Measurements from ENCODE around the gene FYB1.
A peak's percentile ranks its signal among the peaks of the same experiment; 100 is the strongest.

Gene FYB1

GRCh38 chr5:39106322-39106721 is 113.0 kb downstream of the FYB1 start:
- Mint-ChIP-seq H3K36me3 (ENCODE audit: low read depth) (no peaks in the 10 kb centered on the region), H3K4me1 (no peaks in the 10 kb centered on the region)
- TF ChIP-seq CTCF (IDR thresholded peaks at IDR 0.05; ENCODE audit: unreplicated experiment in 3 of 3): peak; percentile 15 to 37 (median 16)

GRCh38 chr5:39104221-39104620 is 115.1 kb downstream of the FYB1 start:
- no peak for TF ChIP-seq CTCF (IDR thresholded peaks at IDR 0.05; ENCODE audit: unreplicated experiment in 3 of 3)
- Mint-ChIP-seq H3K4me1 (no peaks in the 10 kb centered on the region), H3K9me3 (no peaks in the 10 kb centered on the region), H3K27me3 (ENCODE audit: low read depth) (no peaks in the 10 kb centered on the region), H3K36me3 (ENCODE audit: low read depth) (no peaks in the 10 kb centered on the region), H3K27ac (no peak overlapping the region), H3K4me3 (no peak overlapping the region)

More at GRCh38 chr5:39106322-39106721, 113.0 kb downstream of the FYB1 start:
- Mint-ChIP-seq H3K27ac (no peak overlapping the region), H3K9me3 (no peaks in the 10 kb centered on the region), H3K4me3 (no peak overlapping the region), H3K27me3 (ENCODE audit: low read depth) (peaks cover 4% of the 10 kb centered on the region)

- no peaks in the 10 kb centered on the region for H3K4me1 Mint-ChIP-seq
- no peaks in the 10 kb centered on the region for H3K9me3 Mint-ChIP-seq
- H3K4me3 Mint-ChIP-seq: no peak overlapping the region
- no peaks in the 10 kb centered on the region for H3K36me3 Mint-ChIP-seq (ENCODE audit: low read depth)
- H3K27ac Mint-ChIP-seq: no peak overlapping the region
- TF ChIP-seq CTCF (IDR thresholded peaks at IDR 0.05; ENCODE audit: unreplicated experiment in 3 of 3): no peak
- H3K27me3 Mint-ChIP-seq (ENCODE audit: low read depth): no peaks in the 10 kb centered on the region
Measured at GRCh38 chr5:39102684-39103155, 116.6 kb downstream of the FYB1 start.

GRCh38 chr5:39100851-39101396 is 118.4 kb downstream of the FYB1 start:
- Mint-ChIP-seq H3K36me3 (ENCODE audit: low read depth) (no peaks in the 10 kb centered on the region), H3K4me1 (no peaks in the 10 kb centered on the region), H3K27me3 (ENCODE audit: low read depth) (no peaks in the 10 kb centered on the region), H3K4me3 (no peak overlapping the region), H3K27ac (no peak overlapping the region), H3K9me3 (no peaks in the 10 kb centered on the region)
- TF ChIP-seq CTCF (IDR thresholded peaks at IDR 0.05; ENCODE audit: unreplicated experiment in 3 of 3): no peak

- no peak for TF ChIP-seq CTCF (IDR thresholded peaks at IDR 0.05; ENCODE audit: unreplicated experiment in 3 of 3)
- Mint-ChIP-seq H3K4me3 (no peak overlapping the region), H3K9me3 (no peaks in the 10 kb centered on the region), H3K27ac (no peak overlapping the region), H3K36me3 (ENCODE audit: low read depth) (no peaks in the 10 kb centered on the region), H3K4me1 (no peaks in the 10 kb centered on the region), H3K27me3 (ENCODE audit: low read depth) (peaks cover 4% of the 10 kb centered on the region)
Measured at GRCh38 chr5:39100301-39100850, 119.0 kb downstream of the FYB1 start.

- no peaks in the 10 kb centered on the region for H3K36me3 Mint-ChIP-seq (ENCODE audit: low read depth)
- no peak for TF ChIP-seq CTCF (IDR thresholded peaks at IDR 0.05; ENCODE audit: unreplicated experiment in 3 of 3)
Measured at GRCh38 chr5:39099831-39100230, 119.5 kb downstream of the FYB1 start.

More at GRCh38 chr5:39099831-39100230, 119.5 kb downstream of the FYB1 start:
- H3K4me1 Mint-ChIP-seq: no peaks in the 10 kb centered on the region
- peaks cover 4% of the 10 kb centered on the region for H3K27me3 Mint-ChIP-seq (ENCODE audit: low read depth)
- H3K4me3 Mint-ChIP-seq: no peak overlapping the region
- no peaks in the 10 kb centered on the region for H3K9me3 Mint-ChIP-seq
- no peak overlapping the region for H3K27ac Mint-ChIP-seq

Measured in nephron (organoid).